HepG2 (cell line): ENCODE results near the gene HES6. TPM values are rescaled to one million over a fixed set of nuclear protein-coding genes. Genes with fewer than 3 reads are reported as not detected.

Source experiments
- CREM ChIP-seq, 2 experiments: sonication (generic) in 1 of 2; formaldehyde crosslinking in 1 of 2; IDR thresholded peaks; 2 replicates each; pipeline versions ENCODE4 v1.4.0 to v1.6.1; 2016 to 2020; ENCODE audit warnings: antibody characterized with exemption in 1 of 2, mild to moderate bottlenecking in 1 of 2, missing genetic modification reagents in 1 of 2
- ESRRA ChIP-seq: sonication (generic); formaldehyde crosslinking; IDR thresholded peaks from 2 replicates; pipeline ENCODE4 v1.5.1; 2020; ENCODE audit warnings: mild to moderate bottlenecking, low read depth, missing genetic modification reagents
- NFKB2 ChIP-seq: sonication (generic); formaldehyde crosslinking; IDR thresholded peaks from 2 replicates; pipeline ENCODE4 v1.4.0; 2020; ENCODE audit warnings: missing genetic modification reagents, borderline replicate concordance
- RBM22 ChIP-seq: fragments of 200-400 bp; formaldehyde crosslinking; optimal IDR thresholded peaks from 2 replicates; pipeline ENCODE3; 2017; ENCODE audit warnings: mild to moderate bottlenecking, low read length, moderate library complexity
- SCMH1 ChIP-seq: sonication (generic); formaldehyde crosslinking; IDR thresholded peaks from 2 replicates; pipeline ENCODE4 v1.9.0; 2021; ENCODE audit warnings: missing genetic modification reagents, mild to moderate bottlenecking, borderline replicate concordance
- SMAD1 ChIP-seq: sonication (generic); formaldehyde crosslinking; IDR thresholded peaks from 2 replicates; pipeline ENCODE4 v1.4.0; 2020; ENCODE audit warnings: missing genetic modification reagents, low read depth, mild to moderate bottlenecking, borderline replicate concordance
- SMAD3 ChIP-seq: sonication (generic); formaldehyde crosslinking; IDR thresholded peaks from 2 replicates; pipeline ENCODE4 v1.4.0; 2020; ENCODE audit warnings: missing genetic modification reagents
- SMAD9 ChIP-seq: sonication (generic); formaldehyde crosslinking; IDR thresholded peaks from 2 replicates; pipeline ENCODE4 v1.5.1; 2020; ENCODE audit warnings: mild to moderate bottlenecking, missing genetic modification reagents
- SOX6 ChIP-seq, 2 experiments: fragments of 450-650 bp in 1 of 2; sonication (generic) in 1 of 2; formaldehyde crosslinking in 1 of 2; IDR thresholded peaks; 2 replicates each; pipeline versions ENCODE4 v1.4.0 to v1.6.1; 2017 to 2020; ENCODE audit warnings: antibody characterized with exemption in 1 of 2, mild to moderate bottlenecking in 1 of 2, missing genetic modification reagents in 1 of 2
- TGIF2 ChIP-seq: IDR thresholded peaks from 2 replicates; pipeline ENCODE4 v1.6.1; 2016; ENCODE audit warnings: control low read depth, missing compliant biosample characterization
- THAP11 ChIP-seq: IDR thresholded peaks from 2 replicates; pipeline ENCODE4 v1.6.1; 2016; ENCODE audit warnings: missing biosample characterization, missing genetic modification reagents
- ZNF264 ChIP-seq: sonication (generic); formaldehyde crosslinking; IDR thresholded peaks from 2 replicates; pipeline ENCODE4 v1.4.0; 2020; ENCODE audit warnings: missing genetic modification reagents
- ZNF431 ChIP-seq: sonication (generic); formaldehyde crosslinking; IDR thresholded peaks from 2 replicates; pipeline ENCODE4 v1.9.0; 2022; ENCODE audit warnings: missing genetic modification reagents, low read depth, mild to moderate bottlenecking, borderline replicate concordance
- ZSCAN30 ChIP-seq: sonication (generic); formaldehyde crosslinking; IDR thresholded peaks from 2 replicates; pipeline ENCODE4 v1.5.0; 2020; ENCODE audit warnings: mild to moderate bottlenecking, missing genetic modification reagents
- polyA plus RNA-seq, 8 experiments: library from polyadenylated mRNA; depleted of rRNA in 3 of 8; stranded (reverse) in 7 of 8; unstranded in 1 of 8; fragments of >200 nt; fragmentation: Illumina TruSeq in 4 of 8; extraction: Trizol in 4 of 8; gene quantifications; 2 replicates each; pipeline versions ENCODE4 v1.2.1 to v1.2.3, GENCODE V29; 2011 to 2016; ENCODE audit warnings: low read depth in 4 of 8, missing spikeins in 1 of 8, mixed read lengths in 1 of 8; ENCODE audit not compliant: insufficient read depth in 1 of 8
- total RNA-seq, 5 experiments: library from RNA; depleted of rRNA; stranded (reverse); fragments of >200 nt; fragmentation: Illumina TruSeq; extraction: Trizol; gene quantifications; 2 replicates each; pipeline ENCODE4 v1.2.3, GENCODE V29; 2016; ENCODE audit warnings: low read depth in 1 of 5
- TF ChIP-seq, protein P1 (sequence below): IDR thresholded peaks from 2 replicates; pipeline ENCODE4 v1.4.0; 2020; ENCODE audit warnings: mild to moderate bottlenecking, missing genetic modification reagents
- TF ChIP-seq, protein P2 (sequence below): fragments of 450-650 bp; IDR thresholded peaks from 2 replicates; pipeline ENCODE4 v1.6.1; 2017; ENCODE audit warnings: mild to moderate bottlenecking
- TF ChIP-seq, protein P3 (sequence below): sonication (generic); formaldehyde crosslinking; IDR thresholded peaks from 2 replicates; pipeline ENCODE4 v1.4.0; 2020; ENCODE audit warnings: low read depth, missing genetic modification reagents

HES6 gene
- total and polyA plus RNA-seq, 2 of the 13 experiments (the other 11 are each of a cell fraction or from before 2014, with no cell fraction given) = 19.5 to 82.8 TPM

DNA sequence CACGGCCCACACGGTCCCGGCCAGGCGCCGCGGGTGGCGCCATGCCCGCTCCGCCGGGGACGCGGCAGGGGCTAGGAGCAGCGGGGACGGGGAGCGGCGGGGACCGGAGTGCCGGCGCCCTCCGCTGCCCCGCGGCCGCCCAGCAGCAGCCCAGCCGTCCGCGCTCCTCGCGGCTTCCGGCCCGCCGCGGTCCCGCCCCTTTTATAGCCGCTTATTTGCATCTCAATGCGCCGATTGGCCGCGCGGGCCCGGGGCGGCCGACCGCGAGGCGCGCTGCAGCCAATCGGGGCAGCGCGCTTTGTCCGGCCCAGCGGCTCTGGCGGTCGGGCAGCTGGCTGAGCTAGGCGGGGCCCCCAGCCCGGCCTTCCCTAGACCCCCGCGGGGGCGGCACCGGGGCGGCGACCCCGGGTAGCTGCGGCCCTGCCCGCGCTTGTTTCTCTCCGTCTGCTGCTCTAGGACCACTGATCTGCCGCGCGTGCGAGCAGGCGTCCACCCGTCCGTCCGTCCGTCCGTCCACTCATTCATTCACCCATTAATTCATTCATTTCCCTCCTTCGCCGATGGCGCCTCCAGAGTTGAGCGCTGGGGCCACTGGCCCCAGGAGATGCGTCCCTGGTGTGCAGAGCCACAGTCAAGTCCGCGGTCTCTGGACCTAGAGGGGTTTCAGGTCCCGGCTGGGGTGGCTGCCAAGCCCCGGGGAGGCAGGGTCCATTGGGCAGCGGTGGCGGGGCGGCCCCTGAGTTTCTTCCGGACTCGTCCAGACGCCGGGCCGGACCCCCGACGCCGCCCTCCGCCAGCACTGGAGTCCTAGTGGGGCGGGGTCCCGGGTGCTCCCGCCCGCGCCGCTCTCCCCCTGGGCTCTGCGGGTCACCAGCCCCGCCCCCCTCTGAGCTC lies at the start of gene HES6 (continued):
- no peak for TF ChIP-seq SOX6 (IDR thresholded peaks at IDR 0.05)
- 0 out of 2 replicates have a peak, but pooled peaks have one; percentile 14 for TF ChIP-seq SOX6 (CRISPR knock-in tag; IDR thresholded peaks at IDR 0.05)
- no peak for TF ChIP-seq SCMH1 (CRISPR knock-in tag)
- TF ChIP-seq TGIF2 = no peak
- no peak for TF ChIP-seq ZSCAN30 (CRISPR knock-in tag)
- no peak; the same call in 1 of the 2 replicates for TF ChIP-seq SMAD1
- TF ChIP-seq, protein P1, sequence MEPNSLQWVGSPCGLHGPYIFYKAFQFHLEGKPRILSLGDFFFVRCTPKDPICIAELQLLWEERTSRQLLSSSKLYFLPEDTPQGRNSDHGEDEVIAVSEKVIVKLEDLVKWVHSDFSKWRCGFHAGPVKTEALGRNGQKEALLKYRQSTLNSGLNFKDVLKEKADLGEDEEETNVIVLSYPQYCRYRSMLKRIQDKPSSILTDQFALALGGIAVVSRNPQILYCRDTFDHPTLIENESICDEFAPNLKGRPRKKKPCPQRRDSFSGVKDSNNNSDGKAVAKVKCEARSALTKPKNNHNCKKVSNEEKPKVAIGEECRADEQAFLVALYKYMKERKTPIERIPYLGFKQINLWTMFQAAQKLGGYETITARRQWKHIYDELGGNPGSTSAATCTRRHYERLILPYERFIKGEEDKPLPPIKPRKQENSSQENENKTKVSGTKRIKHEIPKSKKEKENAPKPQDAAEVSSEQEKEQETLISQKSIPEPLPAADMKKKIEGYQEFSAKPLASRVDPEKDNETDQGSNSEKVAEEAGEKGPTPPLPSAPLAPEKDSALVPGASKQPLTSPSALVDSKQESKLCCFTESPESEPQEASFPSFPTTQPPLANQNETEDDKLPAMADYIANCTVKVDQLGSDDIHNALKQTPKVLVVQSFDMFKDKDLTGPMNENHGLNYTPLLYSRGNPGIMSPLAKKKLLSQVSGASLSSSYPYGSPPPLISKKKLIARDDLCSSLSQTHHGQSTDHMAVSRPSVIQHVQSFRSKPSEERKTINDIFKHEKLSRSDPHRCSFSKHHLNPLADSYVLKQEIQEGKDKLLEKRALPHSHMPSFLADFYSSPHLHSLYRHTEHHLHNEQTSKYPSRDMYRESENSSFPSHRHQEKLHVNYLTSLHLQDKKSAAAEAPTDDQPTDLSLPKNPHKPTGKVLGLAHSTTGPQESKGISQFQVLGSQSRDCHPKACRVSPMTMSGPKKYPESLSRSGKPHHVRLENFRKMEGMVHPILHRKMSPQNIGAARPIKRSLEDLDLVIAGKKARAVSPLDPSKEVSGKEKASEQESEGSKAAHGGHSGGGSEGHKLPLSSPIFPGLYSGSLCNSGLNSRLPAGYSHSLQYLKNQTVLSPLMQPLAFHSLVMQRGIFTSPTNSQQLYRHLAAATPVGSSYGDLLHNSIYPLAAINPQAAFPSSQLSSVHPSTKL = no peak
- no peak for TF ChIP-seq CREM (IDR thresholded peaks at IDR 0.05)
- TF ChIP-seq CREM (CRISPR knock-in tag; IDR thresholded peaks at IDR 0.05) = no peak
- TF ChIP-seq ZNF431 (CRISPR knock-in tag) = peak; percentile 64; the same call in 1 of the 2 replicates
- TF ChIP-seq SMAD9 = no peak
- no peak for TF ChIP-seq SMAD3 (CRISPR knock-in tag)
- peak; percentile 77 for TF ChIP-seq THAP11 (CRISPR knock-in tag)
- 0 out of 2 replicates have a peak, but pooled peaks have one; percentile 8 for TF ChIP-seq ESRRA (CRISPR knock-in tag)
- TF ChIP-seq, protein P2, sequence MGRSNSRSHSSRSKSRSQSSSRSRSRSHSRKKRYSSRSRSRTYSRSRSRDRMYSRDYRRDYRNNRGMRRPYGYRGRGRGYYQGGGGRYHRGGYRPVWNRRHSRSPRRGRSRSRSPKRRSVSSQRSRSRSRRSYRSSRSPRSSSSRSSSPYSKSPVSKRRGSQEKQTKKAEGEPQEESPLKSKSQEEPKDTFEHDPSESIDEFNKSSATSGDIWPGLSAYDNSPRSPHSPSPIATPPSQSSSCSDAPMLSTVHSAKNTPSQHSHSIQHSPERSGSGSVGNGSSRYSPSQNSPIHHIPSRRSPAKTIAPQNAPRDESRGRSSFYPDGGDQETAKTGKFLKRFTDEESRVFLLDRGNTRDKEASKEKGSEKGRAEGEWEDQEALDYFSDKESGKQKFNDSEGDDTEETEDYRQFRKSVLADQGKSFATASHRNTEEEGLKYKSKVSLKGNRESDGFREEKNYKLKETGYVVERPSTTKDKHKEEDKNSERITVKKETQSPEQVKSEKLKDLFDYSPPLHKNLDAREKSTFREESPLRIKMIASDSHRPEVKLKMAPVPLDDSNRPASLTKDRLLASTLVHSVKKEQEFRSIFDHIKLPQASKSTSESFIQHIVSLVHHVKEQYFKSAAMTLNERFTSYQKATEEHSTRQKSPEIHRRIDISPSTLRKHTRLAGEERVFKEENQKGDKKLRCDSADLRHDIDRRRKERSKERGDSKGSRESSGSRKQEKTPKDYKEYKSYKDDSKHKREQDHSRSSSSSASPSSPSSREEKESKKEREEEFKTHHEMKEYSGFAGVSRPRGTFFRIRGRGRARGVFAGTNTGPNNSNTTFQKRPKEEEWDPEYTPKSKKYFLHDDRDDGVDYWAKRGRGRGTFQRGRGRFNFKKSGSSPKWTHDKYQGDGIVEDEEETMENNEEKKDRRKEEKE = no peak
- TF ChIP-seq RBM22 = no peak
- peak; percentile 78; the same call in 1 of the 2 replicates for TF ChIP-seq NFKB2 (CRISPR knock-in tag)
- TF ChIP-seq, protein P3, sequence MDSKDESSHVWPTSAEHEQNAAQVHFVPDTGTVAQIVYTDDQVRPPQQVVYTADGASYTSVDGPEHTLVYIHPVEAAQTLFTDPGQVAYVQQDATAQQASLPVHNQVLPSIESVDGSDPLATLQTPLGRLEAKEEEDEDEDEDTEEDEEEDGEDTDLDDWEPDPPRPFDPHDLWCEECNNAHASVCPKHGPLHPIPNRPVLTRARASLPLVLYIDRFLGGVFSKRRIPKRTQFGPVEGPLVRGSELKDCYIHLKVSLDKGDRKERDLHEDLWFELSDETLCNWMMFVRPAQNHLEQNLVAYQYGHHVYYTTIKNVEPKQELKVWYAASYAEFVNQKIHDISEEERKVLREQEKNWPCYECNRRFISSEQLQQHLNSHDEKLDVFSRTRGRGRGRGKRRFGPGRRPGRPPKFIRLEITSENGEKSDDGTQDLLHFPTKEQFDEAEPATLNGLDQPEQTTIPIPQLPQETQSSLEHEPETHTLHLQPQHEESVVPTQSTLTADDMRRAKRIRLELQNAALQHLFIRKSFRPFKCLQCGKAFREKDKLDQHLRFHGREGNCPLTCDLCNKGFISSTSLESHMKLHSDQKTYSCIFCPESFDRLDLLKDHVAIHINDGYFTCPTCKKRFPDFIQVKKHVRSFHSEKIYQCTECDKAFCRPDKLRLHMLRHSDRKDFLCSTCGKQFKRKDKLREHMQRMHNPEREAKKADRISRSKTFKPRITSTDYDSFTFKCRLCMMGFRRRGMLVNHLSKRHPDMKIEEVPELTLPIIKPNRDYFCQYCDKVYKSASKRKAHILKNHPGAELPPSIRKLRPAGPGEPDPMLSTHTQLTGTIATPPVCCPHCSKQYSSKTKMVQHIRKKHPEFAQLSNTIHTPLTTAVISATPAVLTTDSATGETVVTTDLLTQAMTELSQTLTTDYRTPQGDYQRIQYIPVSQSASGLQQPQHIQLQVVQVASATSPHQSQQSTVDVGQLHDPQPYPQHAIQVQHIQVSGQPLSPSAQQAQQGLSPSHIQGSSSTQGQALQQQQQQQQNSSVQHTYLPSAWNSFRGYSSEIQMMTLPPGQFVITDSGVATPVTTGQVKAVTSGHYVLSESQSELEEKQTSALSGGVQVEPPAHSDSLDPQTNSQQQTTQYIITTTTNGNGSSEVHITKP (CRISPR knock-in tag) = no peak
- no peak for TF ChIP-seq ZNF264
